HG02970 (cell line): Measurements from ENCODE around the gene RESF1.

Experiments used
- ATAC-seq: cut with Tn5 transposase; IDR thresholded peaks from one replicate; pipeline ENCODE4 v1.9.1; 2021; ENCODE audit warnings: mild to moderate bottlenecking, moderate library complexity, moderate number of reproducible peaks; ENCODE audit not compliant: unreplicated experiment, low FRiP score

Gene RESF1

GRCh38 chr12:32005496-32006125 lies 46.4 kb downstream of the RESF1 start:
- ATAC-seq: no peak
